ENCODE data around the gene NR3C1.

- TF ChIP-seq, protein P1, sequence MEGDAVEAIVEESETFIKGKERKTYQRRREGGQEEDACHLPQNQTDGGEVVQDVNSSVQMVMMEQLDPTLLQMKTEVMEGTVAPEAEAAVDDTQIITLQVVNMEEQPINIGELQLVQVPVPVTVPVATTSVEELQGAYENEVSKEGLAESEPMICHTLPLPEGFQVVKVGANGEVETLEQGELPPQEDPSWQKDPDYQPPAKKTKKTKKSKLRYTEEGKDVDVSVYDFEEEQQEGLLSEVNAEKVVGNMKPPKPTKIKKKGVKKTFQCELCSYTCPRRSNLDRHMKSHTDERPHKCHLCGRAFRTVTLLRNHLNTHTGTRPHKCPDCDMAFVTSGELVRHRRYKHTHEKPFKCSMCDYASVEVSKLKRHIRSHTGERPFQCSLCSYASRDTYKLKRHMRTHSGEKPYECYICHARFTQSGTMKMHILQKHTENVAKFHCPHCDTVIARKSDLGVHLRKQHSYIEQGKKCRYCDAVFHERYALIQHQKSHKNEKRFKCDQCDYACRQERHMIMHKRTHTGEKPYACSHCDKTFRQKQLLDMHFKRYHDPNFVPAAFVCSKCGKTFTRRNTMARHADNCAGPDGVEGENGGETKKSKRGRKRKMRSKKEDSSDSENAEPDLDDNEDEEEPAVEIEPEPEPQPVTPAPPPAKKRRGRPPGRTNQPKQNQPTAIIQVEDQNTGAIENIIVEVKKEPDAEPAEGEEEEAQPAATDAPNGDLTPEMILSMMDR (IDR thresholded peaks at IDR 0.05), result no peak
- TF ChIP-seq POLR2A (IDR thresholded peaks at IDR 0.05), result no peak
These were observed 6.0 kb downstream of the NR3C1 start for GRCh38 chr5:143397302-143398052.
